Dermis blood vessel endothelial cell (primary cell): Measurements from ENCODE around the gene ZDHHC20. TPM values are rescaled to one million over a fixed set of nuclear protein-coding genes. Genes with fewer than 3 reads are reported as not detected.

Experiments used
- total RNA-seq: library from RNA; depleted of rRNA; stranded (reverse); fragments of >200 nt; gene quantifications from 2 replicates; pipeline ENCODE4 v1.2.3, GENCODE V29; 2014

The ZDHHC20 gene
- total RNA-seq, 1 donor from 2014 or later: 110 TPM

Other genes starting within 250 kb of the ZDHHC20 start
- 46.3 and 83.0 TPM in 2 replicates for gene MICU2, start 144.9 kb upstream of the ZDHHC20 start, total RNA-seq
- gene FGF9, start 211.8 kb upstream of the ZDHHC20 start, total RNA-seq: under 0.01 TPM in 1 of 2 replicates, not detected in the other